NT2/D1 (cell line): Measurements from ENCODE around the gene PRXL2C.

Source experiments
- DNase-seq: peaks from one replicate; pipeline ENCODE4 v3.0.0-alpha.2; 2011; ENCODE audit warnings: low read depth, low spot score
- H3K27me3 ChIP-seq: 2 replicates; pipeline ENCODE4 v1.6.0; 2011; ENCODE audit warnings: mild to moderate bottlenecking; ENCODE audit not compliant: insufficient read length, insufficient read depth
- H3K36me3 ChIP-seq: 2 replicates; pipeline ENCODE4 v1.6.1; 2011; ENCODE audit warnings: mild to moderate bottlenecking, low read length, mixed read lengths; ENCODE audit not compliant: insufficient read depth, insufficient read length
- H3K4me1 ChIP-seq: 2 replicates; pipeline ENCODE4 v1.5.1; 2011; ENCODE audit not compliant: insufficient read depth, insufficient read length
- H3K4me3 ChIP-seq: 2 replicates; pipeline ENCODE4 v1.5.1; 2011; ENCODE audit warnings: low read depth; ENCODE audit not compliant: insufficient read length
- H3K9ac ChIP-seq: 2 replicates; pipeline ENCODE4 v1.6.0; 2011; ENCODE audit warnings: low read depth; ENCODE audit not compliant: insufficient read length
- H3K9me3 ChIP-seq: 2 replicates; pipeline ENCODE4 v1.5.1; 2011; ENCODE audit warnings: mild to moderate bottlenecking, low read length; ENCODE audit not compliant: insufficient read depth
- SUZ12 ChIP-seq: IDR thresholded peaks from 2 replicates; pipeline ENCODE4 v1.6.1; 2011; ENCODE audit not compliant: insufficient read length, insufficient read depth; ENCODE audit errors: extremely low read depth
- YY1 ChIP-seq: IDR thresholded peaks from 2 replicates; pipeline ENCODE4 v1.6.1; 2011; ENCODE audit not compliant: insufficient read length, insufficient read depth
- ZNF274 ChIP-seq: IDR thresholded peaks from 2 replicates; pipeline ENCODE4 v1.6.1; 2011; ENCODE audit warnings: mild to moderate bottlenecking, low read depth, low read length

Gene PRXL2C

DNA sequence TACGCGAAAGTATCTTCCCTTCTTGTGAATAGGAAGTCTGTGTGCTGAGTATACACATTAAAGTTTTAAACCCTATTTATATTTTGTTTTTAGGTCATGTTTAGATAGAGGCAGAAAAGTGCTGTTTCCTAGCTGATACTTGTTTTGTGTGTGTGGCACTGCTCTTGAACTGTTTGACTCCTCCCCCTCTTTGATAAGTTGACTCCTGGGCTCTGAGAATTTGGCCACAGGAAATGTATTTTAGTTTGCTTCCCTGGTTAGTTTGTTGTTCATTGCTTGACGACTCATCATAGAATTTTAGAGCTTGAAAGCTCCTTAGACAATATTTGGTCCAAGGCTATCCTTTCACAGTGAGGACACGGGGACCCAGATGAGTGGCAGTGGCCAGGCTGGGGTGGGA, 33.5 kb downstream of the PRXL2C start:
- peaks cover 6% of the 10 kb centered on the region for H3K4me1 ChIP-seq
- H3K9me3 ChIP-seq, result no peaks in the 10 kb centered on the region
- no peak overlapping the region for H3K9ac ChIP-seq
- H3K27me3 ChIP-seq, result peaks cover 25% of the 10 kb centered on the region
- H3K36me3 ChIP-seq, result no peaks in the 10 kb centered on the region
- DNase-seq, result no peak
- no peak overlapping the region for H3K4me3 ChIP-seq
- TF ChIP-seq YY1, result no peak

DNA sequence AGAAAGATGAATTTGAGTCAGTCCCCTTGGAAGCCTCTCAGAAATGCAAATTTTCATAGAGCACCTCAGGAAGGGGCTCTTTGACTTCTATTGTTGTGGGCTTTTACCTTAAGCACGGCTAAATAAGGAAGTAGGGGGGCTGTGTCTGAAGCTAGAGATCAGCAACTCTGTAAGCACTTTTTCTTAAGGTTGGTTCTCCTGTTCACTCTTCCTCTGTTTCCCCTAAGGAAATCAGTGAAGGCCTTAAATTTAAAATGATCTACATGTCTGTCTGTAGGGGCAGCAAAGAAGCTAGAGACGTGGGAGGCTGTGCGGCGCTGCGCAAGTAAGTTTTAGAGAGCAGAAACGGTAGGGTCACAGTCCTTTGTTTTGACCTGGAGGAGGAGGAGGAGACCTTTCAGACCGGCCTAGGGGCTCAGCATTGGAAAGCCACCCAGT, 34.3 kb downstream of the PRXL2C start:
- H3K4me3 ChIP-seq, result peak overlapping the region; percentile 66
- H3K9me3 ChIP-seq, result no peaks in the 10 kb centered on the region
- TF ChIP-seq SUZ12 (no peak), YY1 (no peak), ZNF274 (no peak)
- peak; percentile 76 for DNase-seq
- H3K36me3 ChIP-seq, result no peaks in the 10 kb centered on the region
- H3K27me3 ChIP-seq, result peaks cover 25% of the 10 kb centered on the region
- H3K9ac ChIP-seq, result no peak overlapping the region
- H3K4me1 ChIP-seq, result peaks cover 6% of the 10 kb centered on the region

DNA sequence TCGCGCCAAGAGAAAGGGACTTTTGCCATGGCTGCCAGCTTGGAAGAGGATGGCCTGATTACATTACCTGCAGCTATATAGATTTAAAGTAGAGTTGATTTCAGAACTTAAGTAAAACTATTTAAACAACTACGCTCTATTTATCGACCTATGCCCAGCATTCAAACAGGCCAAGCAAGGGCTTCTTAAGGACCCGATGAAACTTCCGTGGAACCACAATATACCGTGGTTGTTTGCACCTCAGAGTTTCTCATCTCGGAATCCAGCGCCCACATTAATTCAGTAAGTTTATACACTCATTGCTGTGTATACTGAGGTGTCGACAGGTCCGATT, 35.0 kb downstream of the PRXL2C start:
- H3K36me3 ChIP-seq, result no peaks in the 10 kb centered on the region
- H3K9me3 ChIP-seq, result no peaks in the 10 kb centered on the region
- no peak for DNase-seq
- H3K4me3 ChIP-seq, result peak overlapping the region; percentile 66
- peaks cover 25% of the 10 kb centered on the region for H3K27me3 ChIP-seq
- TF ChIP-seq ZNF274, result no peak
- TF ChIP-seq YY1, result no peak
- TF ChIP-seq SUZ12, result no peak
- peak overlapping the region; percentile 14 for H3K9ac ChIP-seq
- peaks cover 6% of the 10 kb centered on the region for H3K4me1 ChIP-seq

DNA sequence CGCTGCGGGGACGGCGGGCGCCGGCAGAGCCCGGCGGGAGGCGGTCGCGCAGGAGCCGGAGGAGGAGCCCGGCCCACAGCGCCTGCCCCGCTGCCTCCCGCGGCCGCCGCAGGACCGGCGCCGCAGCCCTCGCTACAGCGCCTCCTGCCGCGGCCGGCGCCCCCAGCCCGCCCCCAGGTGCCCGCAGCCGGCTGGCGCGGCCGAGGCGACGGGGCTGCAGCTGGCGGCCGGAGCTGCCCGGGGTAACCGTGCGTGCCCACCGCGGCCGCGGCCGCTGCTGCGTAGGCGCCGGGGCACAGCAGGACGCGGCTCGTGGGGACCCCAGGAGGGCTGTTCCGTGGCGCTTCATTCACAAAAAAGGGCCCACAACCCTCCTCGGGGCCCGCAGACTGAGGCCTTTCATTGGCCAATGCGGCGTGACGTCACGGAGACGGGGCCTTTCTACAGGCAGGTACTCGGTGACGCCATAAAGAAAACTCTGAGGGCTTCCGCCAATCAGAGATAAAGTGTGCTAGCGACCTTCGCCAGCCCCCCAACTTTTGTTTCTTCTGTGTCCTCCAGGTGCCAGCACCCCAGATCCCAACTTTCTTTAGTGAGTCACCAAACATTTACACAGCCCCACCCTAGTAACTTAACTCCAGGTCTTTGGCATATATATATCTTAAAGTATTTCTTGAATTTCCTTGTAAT, 35.5 kb downstream of the PRXL2C start, which contains the start of gene CDC14B:
Gene CDC14B, minus strand, starts transcription at position 353 of the 690 bp plus-strand sequence. CDS start 465 bp downstream, outside the sequence.
- TF ChIP-seq YY1 (no peak), ZNF274 (no peak), SUZ12 (no peak)
- Histone ChIP-seq H3K9ac (peak within 1 kb of the TSS; percentile 83), H3K4me3 (peak within 1 kb of the TSS; percentile 66), H3K27me3 (peaks cover 25% of the 10 kb centered on the region), H3K36me3 (no peaks in the 10 kb centered on the region), H3K9me3 (no peaks in the 10 kb centered on the region), H3K4me1 (peaks cover 6% of the 10 kb centered on the region)
- DNase-seq, result peak; percentile 90

DNA sequence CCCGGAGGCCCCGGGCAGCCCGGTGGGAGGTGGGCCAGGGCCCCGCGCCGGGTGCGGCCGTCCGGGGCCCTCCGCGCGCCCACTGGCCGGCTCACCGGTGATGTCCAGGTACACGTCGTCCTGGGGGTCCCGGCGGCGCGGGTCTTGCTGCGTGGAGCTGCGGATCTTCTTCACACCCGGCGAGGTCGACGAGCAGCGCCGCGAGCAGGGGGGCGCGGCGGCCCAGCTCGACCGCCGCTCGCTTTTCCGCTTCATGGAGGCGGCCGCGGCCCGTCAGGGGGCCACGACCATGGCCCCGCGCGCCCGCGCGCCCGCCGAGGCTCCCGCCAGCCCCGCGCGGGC, 36.0 kb downstream of the PRXL2C start:
- no peak for TF ChIP-seq YY1
- no peak for TF ChIP-seq SUZ12
- TF ChIP-seq ZNF274, result no peak
- peak overlapping the region; percentile 66 for H3K4me3 ChIP-seq
- no peak for DNase-seq

DNA sequence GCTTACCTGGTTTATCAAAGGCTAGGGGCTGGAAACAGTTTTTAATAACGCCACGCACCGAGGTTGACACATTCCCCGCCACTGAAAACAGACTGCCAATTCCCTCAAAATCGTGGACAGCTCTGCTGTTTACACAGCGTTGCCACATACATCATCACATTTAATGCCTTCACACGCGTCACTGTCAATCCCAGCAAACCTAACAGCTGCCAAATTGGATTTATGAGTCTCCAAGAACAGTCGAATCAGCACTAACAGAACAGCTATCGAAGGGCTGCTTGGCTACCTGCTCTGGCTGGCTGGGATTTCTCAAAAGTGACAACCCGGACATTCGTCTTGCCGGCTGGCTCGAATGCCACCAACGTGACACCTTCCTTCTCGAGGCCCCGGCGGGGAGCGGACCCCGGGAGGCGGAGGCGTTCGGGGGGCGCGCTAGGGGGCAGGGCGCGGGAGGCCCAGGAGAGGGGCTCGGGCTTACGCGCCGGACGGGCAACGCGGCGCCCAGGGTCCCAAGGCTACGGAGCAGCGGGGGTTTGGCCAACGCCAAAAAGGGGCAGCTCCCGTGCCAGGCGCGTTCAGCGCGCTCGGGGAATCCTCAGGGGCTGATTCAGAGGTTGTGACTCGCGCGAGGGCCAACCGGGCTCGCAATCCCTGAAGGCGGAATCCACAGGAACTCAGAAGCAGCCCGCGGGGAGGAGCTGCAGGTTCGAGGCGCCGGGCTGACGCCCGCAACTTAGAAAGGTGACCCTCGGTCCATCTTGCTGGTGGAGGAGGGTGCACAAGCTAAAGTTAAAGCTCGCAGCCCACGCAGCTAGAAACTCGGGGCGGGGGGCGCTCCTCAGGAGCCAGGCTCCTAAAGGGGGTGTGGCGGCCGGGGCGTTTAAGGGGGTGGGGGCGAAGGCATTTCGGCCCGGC, 36.7 kb downstream of the PRXL2C start:
- Histone ChIP-seq H3K9me3 (no peaks in the 10 kb centered on the region), H3K4me3 (peak overlapping the region; percentile 66), H3K9ac (peak overlapping the region; percentile 83), H3K27me3 (peaks cover 25% of the 10 kb centered on the region), H3K36me3 (no peaks in the 10 kb centered on the region), H3K4me1 (peaks cover 6% of the 10 kb centered on the region)
- TF ChIP-seq SUZ12 (no peak), YY1 (no peak), ZNF274 (no peak)
- DNase-seq, result no peak

More for the DNA sequence above, 36.0 kb downstream of the PRXL2C start:
- H3K4me1 ChIP-seq, result peaks cover 6% of the 10 kb centered on the region
- no peaks in the 10 kb centered on the region for H3K36me3 ChIP-seq
- peak overlapping the region; percentile 83 for H3K9ac ChIP-seq
- peaks cover 25% of the 10 kb centered on the region for H3K27me3 ChIP-seq
- no peaks in the 10 kb centered on the region for H3K9me3 ChIP-seq

DNA sequence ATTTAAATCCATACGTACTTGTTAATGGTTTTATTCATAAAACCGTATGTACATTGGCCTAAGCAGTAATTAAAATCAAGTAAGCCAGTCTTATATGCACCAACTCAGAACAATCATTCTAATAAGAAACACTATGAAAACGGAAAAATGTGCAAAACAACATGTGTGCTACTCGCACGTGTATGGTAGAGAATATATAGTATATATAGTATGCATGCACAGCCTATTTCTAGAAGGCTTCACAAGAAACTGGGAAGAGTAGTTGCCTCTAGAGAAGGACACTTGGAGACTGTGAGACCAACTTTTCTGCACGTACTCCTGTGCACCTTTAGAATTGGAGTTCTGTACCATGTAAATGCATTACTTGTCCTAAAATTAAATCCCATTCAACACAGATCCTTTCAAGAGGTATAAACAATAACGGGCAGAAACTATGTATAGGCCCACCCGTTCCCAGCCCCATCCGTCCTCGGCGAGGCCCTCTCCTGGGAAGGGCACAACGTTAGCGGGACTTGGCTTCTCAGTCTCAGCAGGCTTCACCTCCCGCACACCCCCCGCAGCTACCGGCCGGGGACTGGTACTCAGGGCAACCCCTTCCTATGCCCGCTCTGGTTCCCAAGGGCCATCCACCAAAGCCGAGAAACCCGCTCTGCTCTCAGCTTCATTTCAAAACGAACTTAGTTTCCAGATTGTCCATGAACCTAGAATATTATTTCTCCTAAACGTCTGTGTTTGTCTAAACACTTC, 37.5 kb downstream of the PRXL2C start:
- no peaks in the 10 kb centered on the region for H3K36me3 ChIP-seq
- H3K9me3 ChIP-seq, result no peaks in the 10 kb centered on the region
- no peak for TF ChIP-seq ZNF274
- no peak for TF ChIP-seq SUZ12
- TF ChIP-seq YY1, result no peak
- H3K9ac ChIP-seq, result peak overlapping the region; percentile 83
- H3K4me1 ChIP-seq, result peaks cover 6% of the 10 kb centered on the region
- H3K27me3 ChIP-seq, result peaks cover 25% of the 10 kb centered on the region
- no peak for DNase-seq
- H3K4me3 ChIP-seq, result peak overlapping the region; percentile 66
